GM12892 (cell line): ENCODE data around the gene DEAF1.

ENCODE experiments used
- DNase-seq: peaks from one replicate; pipeline ENCODE4 v3.0.0; 2011; ENCODE audit not compliant: insufficient read length
- FAIRE-seq: peaks from 2 replicates; lab custom pipeline; 2011; peaks lifted over from hg19 to GRCh38; lab: Jason Lieb, UNC
- POLR2A ChIP-seq: IDR thresholded peaks from 2 replicates; pipeline ENCODE4 v1.6.1; 2011; ENCODE audit warnings: low read depth, low read length, control low read depth
- POLR2AphosphoS5 ChIP-seq: IDR thresholded peaks from 2 replicates; pipeline ENCODE4 v1.6.1; 2011; ENCODE audit warnings: low read depth, low read length, control low read depth
- TAF1 ChIP-seq: IDR thresholded peaks from 2 replicates; pipeline ENCODE4 v1.6.1; 2011; ENCODE audit warnings: low read depth, mild to moderate bottlenecking, control low read depth, low read length, borderline replicate concordance

The DEAF1 gene

DNA sequence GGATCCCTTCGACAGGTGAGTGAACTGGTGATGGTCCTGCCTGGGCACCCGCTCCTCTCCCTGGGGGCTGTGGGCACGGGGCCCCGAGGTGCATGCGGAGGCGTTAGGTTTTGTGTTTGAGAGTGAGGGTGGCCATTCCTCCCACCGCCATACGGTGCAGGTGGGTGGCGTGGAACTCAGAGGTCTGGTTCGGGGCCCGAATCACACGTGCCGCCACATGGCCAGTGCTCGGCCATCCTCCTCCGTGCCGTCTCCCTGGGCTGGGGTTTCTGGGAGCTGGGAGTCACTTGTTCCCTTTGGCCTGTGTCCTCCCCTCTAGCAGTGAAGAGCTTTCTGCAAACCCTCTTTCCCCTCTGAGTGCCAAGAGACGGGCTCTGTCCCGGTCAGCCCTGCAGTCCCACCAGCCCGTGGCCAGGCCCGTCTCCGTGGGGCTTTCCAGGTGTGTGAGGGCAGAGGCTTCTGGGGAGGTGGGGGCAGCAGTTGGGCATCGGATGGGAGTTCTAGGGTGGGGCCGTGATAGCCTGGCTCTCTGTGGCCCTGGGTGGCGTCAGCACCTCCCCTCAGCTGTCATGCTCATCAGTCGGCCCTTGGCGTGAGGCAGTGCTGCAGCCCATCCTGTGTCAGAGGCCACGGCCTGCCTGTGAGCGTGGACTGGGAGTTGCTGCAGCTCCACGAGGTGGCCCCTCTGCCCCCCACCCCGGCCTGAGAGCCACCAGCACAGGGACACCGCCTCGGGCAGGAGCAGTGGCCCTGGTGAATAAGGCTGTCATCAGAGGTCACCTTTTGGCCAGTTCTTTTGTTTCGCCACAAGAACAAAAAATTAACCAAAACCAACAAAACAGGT is 89.5 kb downstream of the DEAF1 start:
- TF ChIP-seq TAF1 (no peak), POLR2A (no peak), POLR2AphosphoS5 (no peak)
- DNase-seq (no peak), FAIRE-seq (no peak)

GRCh38 chr11:603154-603553 is 91.9 kb downstream of the DEAF1 start:
- no peak for DNase-seq
- TF ChIP-seq TAF1 (no peak), POLR2A (no peak), POLR2AphosphoS5 (no peak)
- no peak for FAIRE-seq

DNA sequence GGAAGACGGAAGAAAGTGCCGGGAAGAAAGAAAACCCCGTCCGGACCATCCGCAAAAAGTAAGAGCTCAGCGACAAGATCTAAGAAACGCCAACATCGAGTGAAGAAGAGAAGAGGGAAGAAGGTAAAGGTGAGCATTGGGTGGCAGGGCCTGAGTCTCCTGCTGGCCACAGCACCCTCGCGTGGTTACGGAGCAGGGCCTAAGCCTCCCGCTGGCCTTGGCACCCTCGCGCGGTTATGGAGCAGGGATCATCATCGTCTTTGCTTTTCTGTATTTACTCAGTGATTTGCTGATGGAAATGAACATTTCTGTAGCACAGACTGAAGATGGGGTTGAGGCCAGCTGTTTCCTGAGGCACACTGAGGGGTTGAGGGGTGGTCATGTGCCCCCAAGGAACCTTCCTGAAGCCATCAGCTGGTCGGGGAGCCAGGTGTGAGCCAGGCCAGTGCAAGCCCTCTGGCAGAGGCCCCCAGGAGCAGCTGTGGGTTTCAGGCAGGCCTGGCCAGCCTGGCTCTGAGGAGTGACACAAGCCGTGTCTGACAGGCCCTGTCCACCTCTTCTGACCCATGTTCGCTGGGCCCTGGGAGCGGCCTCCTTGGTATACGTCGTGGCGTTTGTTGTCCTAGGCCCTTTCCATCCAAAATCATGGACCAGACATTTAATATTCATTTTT is 93.3 kb downstream of the DEAF1 start:
- DNase-seq (no peak), FAIRE-seq (no peak)
- TF ChIP-seq POLR2AphosphoS5 (0 out of 2 replicates have a peak, but pooled peaks have one; percentile 26), TAF1 (no peak)

DNA sequence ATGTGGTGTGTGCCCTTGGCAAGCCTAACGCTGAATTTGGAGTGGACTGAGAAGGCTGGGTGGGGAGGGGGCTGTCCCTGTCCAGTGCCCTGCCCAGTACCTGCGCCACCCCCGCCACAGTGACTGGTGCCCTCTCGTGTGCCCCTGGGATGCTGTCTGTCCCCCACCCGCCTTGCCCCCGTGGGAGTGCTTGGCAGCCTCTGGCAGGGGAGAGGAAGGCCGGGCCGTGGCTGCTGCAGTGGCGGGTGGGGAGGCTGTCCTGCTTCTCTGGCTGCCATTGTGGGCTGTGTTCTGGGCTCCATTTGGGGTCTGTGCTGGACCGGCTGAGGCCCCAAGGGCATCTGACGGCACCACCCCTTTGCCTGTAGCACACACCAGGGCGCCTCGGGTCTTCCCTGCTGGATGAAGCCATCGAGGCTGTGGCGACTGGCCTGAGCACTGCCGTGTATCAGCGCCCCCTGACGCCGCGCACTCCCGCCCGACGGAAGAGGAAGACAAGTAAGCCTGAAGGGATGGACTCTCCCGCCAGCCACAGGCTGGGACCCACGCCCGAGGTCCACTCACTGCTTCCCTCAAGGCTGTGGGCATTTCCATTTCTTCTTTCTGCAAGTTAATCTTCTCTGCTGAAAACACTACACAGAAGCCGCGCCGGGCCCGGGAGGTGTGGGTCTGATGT is 96.9 kb downstream of the DEAF1 start:
- DNase-seq: no peak
- no peak for TF ChIP-seq POLR2A
- no peak for TF ChIP-seq POLR2AphosphoS5
- TF ChIP-seq TAF1: no peak
- FAIRE-seq: no peak

- no peak for TF ChIP-seq POLR2AphosphoS5
- no peak for TF ChIP-seq POLR2A
- no peak for TF ChIP-seq TAF1
- no peak for DNase-seq
- no peak for FAIRE-seq
Observed at GRCh38 chr11:597166-597725, 97.8 kb downstream of the DEAF1 start.

GRCh38 chr11:596374-596773 is 98.6 kb downstream of the DEAF1 start:
- FAIRE-seq (no peak), DNase-seq (no peak)
- no peak for TF ChIP-seq TAF1
- no peak for TF ChIP-seq POLR2A
- TF ChIP-seq POLR2AphosphoS5: no peak

DNA sequence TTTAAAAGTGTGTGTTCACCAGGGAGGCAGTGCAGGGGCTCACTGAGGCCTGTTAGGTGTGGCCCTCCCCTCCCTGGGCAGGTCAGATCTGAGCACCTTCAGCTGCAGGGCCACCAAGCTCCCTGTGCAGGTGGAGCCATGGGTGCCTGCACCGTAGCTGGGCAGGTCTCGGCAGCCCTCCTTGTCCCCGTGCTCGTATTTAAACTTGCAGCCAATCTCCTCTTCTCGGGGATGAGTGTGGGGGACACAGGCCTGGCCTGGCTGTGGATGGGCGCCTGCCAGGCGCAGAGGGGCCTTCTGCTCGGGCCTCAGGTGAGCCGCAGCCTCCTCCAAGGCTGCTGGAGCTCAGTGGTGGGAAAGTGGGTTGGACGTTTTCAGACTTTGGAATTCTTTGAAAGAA is 99.6 kb downstream of the DEAF1 start:
- DNase-seq (no peak), FAIRE-seq (no peak)
- TF ChIP-seq TAF1: no peak
- TF ChIP-seq POLR2A: no peak
- no peak for TF ChIP-seq POLR2AphosphoS5
